GM21717 (cell line): ENCODE results near the gene CAPN2.
"Not testable (repeated sequence)": the region's sequence is repeated elsewhere in the genome, so short reads cannot be mapped to it uniquely, and the experiment has no call there.

Experiments used
- ATAC-seq: cut with Tn5 transposase; IDR thresholded peaks from one replicate; pipeline ENCODE4 v1.9.1; 2021; ENCODE audit warnings: mild to moderate bottlenecking, moderate library complexity; ENCODE audit not compliant: unreplicated experiment

Gene CAPN2

GRCh38 chr1:223738465-223739365 lies 26.4 kb downstream of the CAPN2 start:
- ATAC-seq: no peak

DNA sequence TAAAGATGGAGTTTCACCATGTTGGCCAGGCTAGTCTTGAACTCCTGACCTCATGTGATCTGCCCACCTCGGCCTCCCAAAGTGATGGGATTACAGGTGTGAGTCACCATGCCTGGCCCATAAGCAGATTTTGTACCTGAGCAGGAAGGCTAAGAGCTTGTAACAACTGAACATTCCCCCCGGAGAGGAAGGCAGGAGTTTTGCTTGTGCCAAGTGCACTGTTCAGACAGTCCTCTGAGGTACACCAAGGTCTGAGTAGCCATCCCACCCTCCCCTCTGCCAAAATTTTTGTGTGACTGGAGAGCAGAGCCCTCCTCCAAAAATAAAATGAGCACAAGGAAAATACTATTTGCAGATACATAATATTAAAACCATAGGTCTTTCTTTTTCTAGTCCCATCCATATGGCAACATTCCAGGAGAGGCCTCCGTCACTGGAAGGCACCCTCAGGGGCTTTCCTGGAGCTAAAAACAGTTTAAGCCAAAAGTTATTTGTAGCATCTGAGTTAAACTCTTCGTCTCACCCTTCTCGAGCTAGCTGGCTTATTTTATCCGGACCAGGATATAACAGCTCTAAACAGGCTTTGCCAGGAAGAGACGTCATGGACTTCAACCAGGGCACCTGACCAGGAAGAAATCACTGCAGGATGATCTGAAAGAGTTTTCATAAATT lies 27.2 kb downstream of the CAPN2 start:
- no peak for ATAC-seq

DNA sequence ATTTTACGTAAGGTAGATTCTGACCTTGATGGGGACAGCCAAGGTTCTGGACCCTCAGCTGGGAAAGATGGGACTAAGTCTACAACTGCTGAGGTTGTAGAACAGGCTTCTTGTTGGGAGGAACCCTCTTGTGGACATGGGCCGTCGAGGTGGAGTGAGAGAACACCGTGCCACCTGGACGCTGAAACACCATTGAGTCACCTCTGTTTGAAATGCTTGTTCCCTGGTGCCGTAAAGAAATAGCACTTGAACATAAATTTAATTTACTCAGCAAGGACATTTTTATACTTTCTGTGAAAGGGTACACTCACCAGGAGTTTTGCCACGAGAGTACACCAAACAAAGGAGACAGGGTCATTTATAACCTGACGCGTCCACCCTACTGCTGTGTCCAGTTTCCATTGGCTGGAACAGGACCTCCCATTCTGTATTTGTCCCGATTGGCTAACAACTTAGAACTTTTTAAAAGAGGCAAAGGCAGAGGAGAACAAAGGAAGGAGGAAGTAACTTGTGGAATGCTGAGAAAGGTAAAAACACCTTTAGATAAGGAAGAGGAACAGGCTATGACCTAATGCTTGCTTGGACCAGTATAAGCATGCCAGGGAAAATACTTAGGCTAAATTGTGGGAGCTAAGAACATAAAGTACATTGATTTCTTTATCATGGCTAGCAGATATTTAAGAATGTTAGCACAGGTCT lies 27.8 kb downstream of the CAPN2 start:
- ATAC-seq: not testable (repeated sequence)

DNA sequence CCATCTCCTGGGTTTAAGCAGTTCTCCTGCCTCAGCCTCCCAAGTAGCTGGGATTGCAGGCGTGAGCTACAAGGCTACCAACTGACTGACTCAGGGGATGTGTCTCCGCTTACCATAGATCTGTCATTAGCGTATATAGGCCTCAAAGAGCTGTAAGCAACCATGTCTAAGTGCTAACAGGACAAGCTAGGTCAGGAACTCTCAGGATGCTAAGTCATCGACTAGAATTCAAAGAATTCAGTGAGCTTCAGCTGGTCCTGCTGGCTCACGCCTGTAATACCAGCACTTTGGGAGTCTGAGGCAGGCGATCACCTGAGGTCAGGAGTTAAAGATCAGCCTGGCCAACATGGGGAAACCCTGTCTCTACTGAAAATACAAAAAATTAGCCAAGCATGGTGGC lies 29.5 kb downstream of the CAPN2 start:
- no peak for ATAC-seq

- no peak for ATAC-seq
These were observed 30.6 kb downstream of the CAPN2 start for GRCh38 chr1:223742856-223743517.

DNA sequence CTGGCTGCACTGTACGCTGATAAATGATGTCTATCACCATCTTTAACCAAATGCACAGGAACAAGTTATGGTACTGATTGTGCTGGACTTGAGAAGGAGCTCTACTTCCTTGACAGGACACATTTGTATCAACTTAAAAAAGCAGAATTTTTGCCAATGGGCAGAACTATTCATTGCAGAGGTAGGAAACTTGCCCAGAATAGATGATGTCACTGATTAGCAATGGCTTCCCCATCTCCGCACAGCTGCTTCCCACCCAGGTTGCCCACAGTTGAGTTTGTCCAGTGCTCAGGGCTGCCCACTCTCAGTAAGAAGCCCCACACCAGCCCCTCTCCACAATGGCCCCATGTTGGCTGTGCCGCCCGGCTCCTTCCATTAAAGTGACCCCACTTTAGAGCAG lies 33.4 kb downstream of the CAPN2 start:
- no peak for ATAC-seq

- ATAC-seq: no peak
These were observed 35.5 kb downstream of the CAPN2 start for GRCh38 chr1:223747838-223748335.

DNA sequence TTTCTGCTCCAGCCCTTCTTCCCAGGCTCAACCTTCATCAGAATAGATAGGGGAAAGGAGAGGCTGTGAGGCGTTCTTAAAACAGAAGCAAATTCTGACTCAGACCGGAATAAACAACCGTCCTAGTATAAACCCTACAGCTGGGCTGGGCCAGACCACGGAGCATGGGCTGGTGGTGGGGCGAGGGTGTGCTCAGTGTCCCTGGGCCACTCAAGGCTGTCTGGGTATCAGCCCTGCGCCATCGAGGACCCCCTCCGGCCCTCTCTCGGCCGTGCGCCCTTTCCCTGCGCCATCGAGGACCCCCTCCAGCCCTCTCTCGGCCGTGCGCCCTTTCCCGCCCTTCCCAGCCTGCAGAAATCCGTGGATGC lies 36.0 kb downstream of the CAPN2 start:
- ATAC-seq: no peak

GRCh38 chr1:223748773-223749733 lies 36.7 kb downstream of the CAPN2 start:
- peak; percentile 71 for ATAC-seq

- ATAC-seq: no peak
These were observed 38.6 kb downstream of the CAPN2 start for GRCh38 chr1:223750730-223751570.

DNA sequence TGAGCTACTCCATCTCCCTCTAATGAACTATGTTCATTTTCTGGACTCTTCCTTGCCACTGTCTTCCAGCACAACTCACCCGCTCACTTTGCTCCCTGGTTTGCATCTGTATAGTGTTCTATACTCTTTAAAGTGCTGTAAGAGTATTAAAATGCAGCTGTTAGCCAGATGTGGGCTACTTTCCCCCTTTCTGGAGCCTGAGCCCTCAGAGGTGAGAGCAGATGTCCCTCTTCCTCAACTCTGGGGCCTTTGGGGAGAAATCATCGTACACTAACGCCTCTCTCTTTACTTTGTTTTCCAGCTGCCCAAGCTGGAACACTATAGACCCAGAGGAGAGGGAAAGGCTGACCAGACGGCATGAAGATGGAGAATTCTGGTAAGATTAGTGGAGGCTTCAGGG lies 39.4 kb downstream of the CAPN2 start:
- no peak for ATAC-seq

GRCh38 chr1:223752721-223753515 lies 40.6 kb downstream of the CAPN2 start:
- ATAC-seq: no peak

DNA sequence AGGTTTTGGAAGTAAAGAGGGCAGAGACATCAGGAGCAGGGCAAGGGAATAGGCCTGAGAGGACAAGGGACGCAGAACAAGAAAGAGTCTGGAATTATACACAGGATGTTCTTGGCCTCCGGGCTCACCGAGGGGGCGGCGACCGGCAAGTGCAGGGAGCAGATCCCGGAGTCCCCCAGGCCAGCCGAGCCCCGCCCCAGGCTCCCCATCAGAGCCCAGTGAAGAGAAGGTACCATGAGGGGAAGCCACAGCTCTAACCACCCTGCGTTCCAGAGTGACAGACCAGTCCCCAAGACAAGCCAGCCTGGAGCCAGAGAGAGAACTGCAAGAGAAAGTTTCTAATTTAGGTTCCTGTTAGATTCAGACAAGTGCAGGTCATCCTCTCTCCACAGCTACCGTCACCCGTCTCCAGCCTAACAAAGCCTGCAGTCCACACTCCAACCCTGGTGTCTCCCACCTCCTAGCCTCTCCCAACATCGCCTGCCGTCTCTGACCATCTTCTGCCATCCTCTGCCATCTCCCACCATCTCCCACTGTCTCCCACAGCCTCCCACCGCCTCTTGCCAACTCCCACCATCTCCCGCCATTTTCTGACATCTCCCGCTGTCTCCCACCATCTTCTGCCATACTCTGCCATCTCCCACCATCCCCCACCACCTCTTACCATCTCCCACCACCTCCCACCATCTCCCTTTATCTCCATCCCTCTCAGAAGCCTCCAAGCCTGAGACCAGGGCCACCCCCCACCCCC lies 42.5 kb downstream of the CAPN2 start:
- ATAC-seq: no peak

- ATAC-seq: no peak
These were observed 43.1 kb downstream of the CAPN2 start for GRCh38 chr1:223755432-223755792.

DNA sequence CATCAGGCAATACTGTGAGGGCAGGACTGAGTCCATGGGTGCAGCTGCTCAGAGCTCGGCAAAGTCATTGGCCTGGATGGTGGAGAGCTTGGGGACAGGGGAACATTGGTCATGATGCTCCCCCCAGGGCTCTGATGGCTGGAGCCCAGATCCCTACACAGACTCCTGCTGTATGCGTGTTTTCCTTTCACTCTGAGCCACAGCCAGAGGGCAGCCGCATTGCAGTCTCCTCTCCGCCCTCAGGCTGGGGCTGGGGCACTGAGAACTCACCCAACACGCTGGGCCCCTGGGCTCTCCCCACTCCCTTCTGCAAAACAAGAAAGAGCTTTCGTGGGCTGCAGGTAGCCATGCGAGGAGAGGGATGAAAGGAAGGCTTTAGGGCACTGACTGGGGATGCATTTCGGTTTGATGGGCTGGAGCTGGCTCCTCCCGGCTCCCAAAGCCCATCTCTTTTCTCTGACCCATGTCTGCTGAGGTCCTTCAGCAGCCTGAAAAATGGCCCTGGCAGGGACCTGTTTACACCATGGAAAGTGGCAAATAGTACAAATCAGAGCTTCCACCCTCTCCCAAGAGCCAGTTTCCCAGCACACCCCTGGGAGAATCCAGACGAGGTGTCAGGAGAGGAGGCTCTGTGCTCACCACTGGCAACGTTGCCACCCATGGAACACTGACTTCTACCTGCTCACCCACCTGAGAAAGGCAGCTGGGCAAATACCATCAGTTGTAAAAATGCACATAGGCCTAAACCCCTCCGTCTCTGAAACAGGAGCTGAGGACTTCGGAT lies 43.8 kb downstream of the CAPN2 start:
- ATAC-seq: no peak

DNA sequence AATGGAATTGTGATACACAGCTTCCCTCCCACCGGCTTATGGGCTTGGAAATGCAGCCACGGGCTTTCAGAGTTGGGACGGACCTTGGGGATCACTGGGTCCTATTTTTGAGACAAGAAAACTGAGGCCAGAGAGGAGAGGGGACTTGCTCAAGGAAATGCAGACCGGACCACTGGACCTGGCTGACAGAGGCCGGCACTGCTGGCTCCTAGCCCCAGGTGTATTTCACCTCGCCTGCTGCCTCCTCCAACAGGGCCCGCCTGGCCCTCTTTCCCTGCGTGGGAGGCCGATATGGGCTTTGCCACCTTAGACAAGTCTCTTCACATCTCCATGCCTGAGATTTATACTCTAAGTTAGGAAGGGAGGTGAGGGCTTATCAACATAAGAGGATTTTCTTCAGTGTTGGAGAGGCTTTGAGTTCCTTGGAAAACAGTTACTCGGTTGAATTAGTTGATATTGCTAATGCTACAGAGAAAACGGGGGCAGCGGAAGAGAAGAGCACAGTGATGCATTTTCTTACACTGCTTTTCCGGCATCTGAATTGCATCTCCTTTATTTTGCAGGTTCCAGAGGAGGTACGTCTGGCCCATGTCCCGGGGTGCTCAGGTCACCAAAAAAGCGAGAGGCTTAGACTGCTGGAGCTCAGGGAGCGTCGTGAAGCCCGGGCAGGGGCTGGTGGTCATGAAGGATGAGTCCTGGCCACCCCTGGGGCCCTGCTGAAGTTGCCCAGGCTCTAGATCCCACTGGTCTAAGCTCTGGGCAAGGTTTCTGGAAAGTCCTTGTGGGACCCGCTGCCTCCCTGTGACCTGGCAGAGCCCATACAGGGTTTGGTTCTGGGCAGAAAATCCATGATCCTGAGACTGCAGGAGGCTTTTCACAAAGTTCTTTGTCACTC lies 44.7 kb downstream of the CAPN2 start:
- ATAC-seq: no peak
